HepG2 (cell line): ENCODE data around the gene TMEM63C. TPM values are rescaled to one million over a fixed set of nuclear protein-coding genes. Genes with fewer than 3 reads are reported as not detected.

Experiments
- ATRX ChIP-seq: sonication (generic); formaldehyde crosslinking; IDR thresholded peaks from 2 replicates; pipeline ENCODE4 v1.4.0; 2020; ENCODE audit warnings: missing genetic modification reagents, borderline replicate concordance
- DPF2 ChIP-seq: sonication (generic); formaldehyde crosslinking; IDR thresholded peaks from 2 replicates; pipeline ENCODE4 v1.4.0; 2020; ENCODE audit warnings: mild to moderate bottlenecking, low read depth, missing genetic modification reagents, borderline replicate concordance
- HOXA7 ChIP-seq: sonication (generic); formaldehyde crosslinking; IDR thresholded peaks from 2 replicates; pipeline ENCODE4 v1.8.1; 2022; ENCODE audit warnings: mild to moderate bottlenecking, missing genetic modification reagents, moderate library complexity
- MTA3 ChIP-seq: sonication (generic); formaldehyde crosslinking; IDR thresholded peaks from 2 replicates; pipeline ENCODE4 v1.4.0; 2020; ENCODE audit warnings: missing genetic modification reagents
- RARA ChIP-seq: IDR thresholded peaks from 2 replicates; pipeline ENCODE4 v1.6.1; 2016; ENCODE audit warnings: missing genetic modification reagents, missing compliant biosample characterization
- REPIN1 ChIP-seq: sonication (generic); formaldehyde crosslinking; IDR thresholded peaks from 2 replicates; pipeline ENCODE4 v1.8.0; 2022; ENCODE audit warnings: missing genetic modification reagents, low read depth, mild to moderate bottlenecking, borderline replicate concordance
- SALL2 ChIP-seq: sonication (generic); formaldehyde crosslinking; IDR thresholded peaks from 2 replicates; pipeline ENCODE4 v1.8.1; 2023; ENCODE audit warnings: mild to moderate bottlenecking, missing genetic modification reagents, inconsistent platforms
- SATB2 ChIP-seq: sonication (generic); formaldehyde crosslinking; IDR thresholded peaks from 2 replicates; pipeline ENCODE4 v1.5.0; 2020; ENCODE audit warnings: missing genetic modification reagents
- SKI ChIP-seq: fragments of 450-650 bp; IDR thresholded peaks from one replicate; pipeline ENCODE4 v1.6.1; 2018; ENCODE audit warnings: mild to moderate bottlenecking; ENCODE audit not compliant: partially characterized antibody
- SOX6 ChIP-seq, 2 experiments: fragments of 450-650 bp in 1 of 2; sonication (generic) in 1 of 2; formaldehyde crosslinking in 1 of 2; IDR thresholded peaks; 2 replicates each; pipeline versions ENCODE4 v1.4.0 to v1.6.1; 2017 to 2020; ENCODE audit warnings: antibody characterized with exemption in 1 of 2, mild to moderate bottlenecking in 1 of 2, missing genetic modification reagents in 1 of 2
- SRSF4 ChIP-seq: fragments of 200-400 bp; formaldehyde crosslinking; IDR thresholded peaks from one replicate; pipeline ENCODE4 v1.6.1; 2018; ENCODE audit warnings: mild to moderate bottlenecking, low read depth, low read length, moderate library complexity; ENCODE audit not compliant: poor library complexity, severe bottlenecking
- TEF ChIP-seq: sonication (generic); formaldehyde crosslinking; IDR thresholded peaks from 2 replicates; pipeline ENCODE4 v1.5.0; 2020; ENCODE audit warnings: missing genetic modification reagents
- ZFYVE20 ChIP-seq: sonication (generic); formaldehyde crosslinking; IDR thresholded peaks from 2 replicates; pipeline ENCODE4 v1.8.0; 2023; ENCODE audit warnings: low read depth, mild to moderate bottlenecking, moderate library complexity, missing genetic modification reagents, borderline replicate concordance
- ZNF160 ChIP-seq: sonication (generic); formaldehyde crosslinking; IDR thresholded peaks from 2 replicates; pipeline ENCODE4 v1.8.0; 2022; ENCODE audit warnings: mild to moderate bottlenecking, inconsistent platforms, missing genetic modification reagents
- ZNF260 ChIP-seq: sonication (generic); formaldehyde crosslinking; IDR thresholded peaks from 2 replicates; pipeline ENCODE4 v1.4.0; 2020; ENCODE audit warnings: missing genetic modification reagents, low read depth, mild to moderate bottlenecking, borderline replicate concordance
- ZNF609 ChIP-seq: sonication (generic); formaldehyde crosslinking; IDR thresholded peaks from 2 replicates; pipeline ENCODE4 v1.4.0; 2020; ENCODE audit warnings: mild to moderate bottlenecking, missing genetic modification reagents, borderline replicate concordance
- ZNF652 ChIP-seq: IDR thresholded peaks from 2 replicates; pipeline ENCODE4 v1.6.1; 2016; ENCODE audit warnings: low read depth, borderline replicate concordance
- ZNF737 ChIP-seq: sonication (generic); formaldehyde crosslinking; IDR thresholded peaks from 2 replicates; pipeline ENCODE4 v1.5.0; 2020; ENCODE audit warnings: missing genetic modification reagents, mild to moderate bottlenecking, borderline replicate concordance
- ZNF761 ChIP-seq: sonication (generic); formaldehyde crosslinking; conservative IDR thresholded peaks from 2 replicates; pipeline ENCODE4 v1.4.0; 2020; ENCODE audit warnings: mild to moderate bottlenecking, missing genetic modification reagents
- ZNF781 ChIP-seq: sonication (generic); formaldehyde crosslinking; IDR thresholded peaks from 2 replicates; pipeline ENCODE4 v1.5.1; 2020; ENCODE audit warnings: borderline replicate concordance, mild to moderate bottlenecking, missing genetic modification reagents; ENCODE audit errors: not compliant biosample characterization
- ZNF891 ChIP-seq: sonication (generic); formaldehyde crosslinking; IDR thresholded peaks from 2 replicates; pipeline ENCODE4 v1.5.0; 2020; ENCODE audit warnings: mild to moderate bottlenecking, missing genetic modification reagents
- ZSCAN12 ChIP-seq: sonication (generic); formaldehyde crosslinking; IDR thresholded peaks from 2 replicates; pipeline ENCODE4 v1.9.0; 2021; ENCODE audit warnings: mild to moderate bottlenecking, missing genetic modification reagents
- polyA plus RNA-seq, 8 experiments: library from polyadenylated mRNA; depleted of rRNA in 3 of 8; stranded (reverse) in 7 of 8; unstranded in 1 of 8; fragments of >200 nt; fragmentation: Illumina TruSeq in 4 of 8; extraction: Trizol in 4 of 8; gene quantifications; 2 replicates each; pipeline versions ENCODE4 v1.2.1 to v1.2.3, GENCODE V29; 2011 to 2016; ENCODE audit warnings: low read depth in 4 of 8, missing spikeins in 1 of 8, mixed read lengths in 1 of 8; ENCODE audit not compliant: insufficient read depth in 1 of 8
- total RNA-seq, 5 experiments: library from RNA; depleted of rRNA; stranded (reverse); fragments of >200 nt; fragmentation: Illumina TruSeq; extraction: Trizol; gene quantifications; 2 replicates each; pipeline ENCODE4 v1.2.3, GENCODE V29; 2016; ENCODE audit warnings: low read depth in 1 of 5
- TF ChIP-seq, protein P1 (sequence below): sonication (generic); formaldehyde crosslinking; IDR thresholded peaks from 2 replicates; pipeline ENCODE4 v1.5.0; 2020; ENCODE audit warnings: missing genetic modification reagents

Gene TMEM63C
- total and polyA plus RNA-seq, 2 of the 13 experiments (the other 11 are each of a cell fraction or from before 2014, with no cell fraction given): 0.17 to 0.27 TPM

DNA sequence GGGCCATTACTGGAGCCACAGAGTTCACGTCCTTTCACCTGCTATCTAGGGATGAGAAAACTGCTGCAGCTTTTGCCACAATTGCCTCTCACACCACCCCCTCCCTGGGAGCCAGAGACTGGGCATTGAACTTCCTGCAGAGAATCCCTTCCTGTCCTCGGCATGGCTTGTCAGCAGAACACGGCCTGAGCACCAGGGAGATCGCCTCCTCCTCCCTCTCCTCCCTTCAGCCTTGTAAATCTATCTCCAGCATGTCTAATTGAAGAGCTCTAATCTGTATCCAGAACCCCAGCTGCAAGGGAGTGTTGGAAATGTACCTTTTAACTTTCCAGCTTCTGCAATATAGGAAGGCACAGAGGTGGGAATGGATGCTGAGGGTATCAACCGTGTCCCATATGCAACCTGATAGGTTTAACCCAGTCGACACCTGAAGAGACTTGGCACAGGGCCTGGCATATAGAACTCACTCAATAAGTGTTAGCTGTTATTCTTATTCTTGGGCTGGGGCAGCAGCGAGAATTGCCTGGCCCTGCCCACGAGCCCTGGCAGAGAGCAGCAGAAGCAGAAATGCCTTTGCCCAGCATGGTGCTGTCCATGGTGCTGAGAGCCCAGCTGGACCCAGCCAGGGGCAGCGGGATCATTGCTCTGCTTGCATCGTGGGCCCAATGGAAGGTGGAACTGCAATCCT lies 26.8 kb downstream of the TMEM63C start (continued):
- peak; percentile 97 for TF ChIP-seq SATB2 (CRISPR knock-in tag)
- TF ChIP-seq HOXA7 (CRISPR knock-in tag): no peak
- TF ChIP-seq ZFYVE20 (CRISPR knock-in tag): peak; percentile 94
- peak; percentile 77; the same call in 1 of the 2 replicates for TF ChIP-seq SALL2 (CRISPR knock-in tag)
- TF ChIP-seq ZNF652 (CRISPR knock-in tag): no peak
- TF ChIP-seq RARA: peak; percentile 71
- no peak for TF ChIP-seq SRSF4
- TF ChIP-seq SOX6 (IDR thresholded peaks at IDR 0.05): no peak
- TF ChIP-seq SOX6 (CRISPR knock-in tag; IDR thresholded peaks at IDR 0.05): 0 out of 2 replicates have a peak, but pooled peaks have one; percentile 17
- peak; percentile 91 for TF ChIP-seq ZNF891
- TF ChIP-seq, protein P1, sequence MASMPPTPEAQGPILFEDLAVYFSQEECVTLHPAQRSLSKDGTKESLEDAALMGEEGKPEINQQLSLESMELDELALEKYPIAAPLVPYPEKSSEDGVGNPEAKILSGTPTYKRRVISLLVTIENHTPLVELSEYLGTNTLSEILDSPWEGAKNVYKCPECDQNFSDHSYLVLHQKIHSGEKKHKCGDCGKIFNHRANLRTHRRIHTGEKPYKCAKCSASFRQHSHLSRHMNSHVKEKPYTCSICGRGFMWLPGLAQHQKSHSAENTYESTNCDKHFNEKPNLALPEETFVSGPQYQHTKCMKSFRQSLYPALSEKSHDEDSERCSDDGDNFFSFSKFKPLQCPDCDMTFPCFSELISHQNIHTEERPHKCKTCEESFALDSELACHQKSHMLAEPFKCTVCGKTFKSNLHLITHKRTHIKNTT (CRISPR knock-in tag): no peak
- 0 out of 2 replicates have a peak, but pooled peaks have one; percentile 57 for TF ChIP-seq ZNF737 (CRISPR knock-in tag)
- TF ChIP-seq MTA3 (CRISPR knock-in tag): 0 out of 2 replicates have a peak, but pooled peaks have one; percentile 66
- TF ChIP-seq ZNF260 (CRISPR knock-in tag): no peak
- peak; percentile 92 for TF ChIP-seq TEF (CRISPR knock-in tag)
- TF ChIP-seq ZNF781 (CRISPR knock-in tag): peak; percentile 87
- no peak for TF ChIP-seq ZNF609 (CRISPR knock-in tag)
- TF ChIP-seq SKI: no peak
- TF ChIP-seq ATRX: no peak
- no peak for TF ChIP-seq DPF2 (CRISPR knock-in tag)
- peak; percentile 91; the same call in 1 of the 2 replicates for TF ChIP-seq ZSCAN12 (CRISPR knock-in tag)
- peak; percentile 62; the same call in 1 of the 2 replicates for TF ChIP-seq REPIN1 (CRISPR knock-in tag)
- TF ChIP-seq ZNF761 (CRISPR knock-in tag): no peak
- peak; percentile 91; the same call in 1 of the 2 replicates for TF ChIP-seq ZNF160 (CRISPR knock-in tag)
